ENCODE data around the gene NR3C2. TPM values are rescaled to one million over a fixed set of nuclear protein-coding genes. Genes with fewer than 3 reads are reported as not detected.

Gene NR3C2
- total RNA-seq, 1 experiment from 2014 or later, result 0.26 TPM

- H3K4me3 ChIP-seq (ENCODE audit: low read depth in 2 of 2, low read length in 2 of 2), result no peak overlapping the region
- in situ Hi-C loops (cut with HindIII; ENCODE audit: low pct_unique_long_range_greater_than_20kb, low sequenced_read_pairs), result no loop called here
- H3K4me1 ChIP-seq (ENCODE audit: control insufficient read depth, insufficient read depth, low read length), result no peaks in the 10 kb centered on the region
- no peak for ATAC-seq
- ChIA-PET CTCF (no interaction called here), POLR2A (no interaction called here)
- intact Hi-C loops (cut with micrococcal nuclease; ENCODE audit: unreplicated experiment), result no loop called here
- DNase-seq (ENCODE audit: low read depth, low spot score), result no peak
- no peaks in the 10 kb centered on the region for H3K36me3 ChIP-seq (ENCODE audit: control insufficient read depth, insufficient read depth, low read length)
- H3K9me3 ChIP-seq (ENCODE audit: control insufficient read depth, insufficient read depth, low read depth, low read length), result no peaks in the 10 kb centered on the region
- BruUV-seq (replicated peaks), result no TSS peak
- H3K27ac ChIP-seq (ENCODE audit: low read length), result no peak overlapping the region
- no peaks in the 10 kb centered on the region for H3K27me3 ChIP-seq (ENCODE audit: control insufficient read depth, insufficient read depth, low read length)
- no peak for TF ChIP-seq POLR2AphosphoS5 (IDR thresholded peaks at IDR 0.05; ENCODE audit: low read depth, low read length)
- no peak for TF ChIP-seq CTCF (IDR thresholded peaks at IDR 0.05)
These were observed 39.4 kb upstream of the NR3C2 start for GRCh38 chr4:148481636-148482035.

DNA sequence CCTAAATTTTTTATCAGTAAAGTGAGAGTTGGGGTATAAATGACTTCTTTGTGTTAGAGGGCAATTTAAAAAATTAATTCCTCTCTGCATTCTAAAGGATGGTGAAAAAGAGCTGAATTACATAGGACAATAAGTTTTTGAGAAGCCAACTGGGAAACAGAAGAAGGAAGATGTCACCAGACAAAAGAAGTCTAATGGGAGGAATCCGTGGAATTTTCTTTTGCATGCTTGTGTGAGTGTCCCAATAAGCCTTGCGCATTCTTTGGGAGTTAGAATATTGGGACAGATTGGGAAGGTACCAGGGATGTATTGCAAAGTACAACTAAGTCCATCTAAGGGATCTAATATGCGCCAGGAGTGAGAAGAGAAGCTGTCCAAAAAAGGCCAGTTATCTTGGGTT lies 35.1 kb upstream of the NR3C2 start:
- Histone ChIP-seq H3K27me3 (ENCODE audit: control insufficient read depth, insufficient read depth, low read length) (no peaks in the 10 kb centered on the region), H3K36me3 (ENCODE audit: control insufficient read depth, insufficient read depth, low read length) (no peaks in the 10 kb centered on the region), H3K4me3 (ENCODE audit: low read depth in 2 of 2, low read length in 2 of 2) (no peak overlapping the region), H3K9me3 (ENCODE audit: control insufficient read depth, insufficient read depth, low read depth, low read length) (no peaks in the 10 kb centered on the region), H3K27ac (ENCODE audit: low read length) (no peak overlapping the region), H3K4me1 (ENCODE audit: control insufficient read depth, insufficient read depth, low read length) (no peaks in the 10 kb centered on the region)
- in situ Hi-C loops (cut with HindIII; ENCODE audit: low pct_unique_long_range_greater_than_20kb, low sequenced_read_pairs), result no loop called here
- no peak for TF ChIP-seq CTCF (IDR thresholded peaks at IDR 0.05)
- TF ChIP-seq, protein P1, sequence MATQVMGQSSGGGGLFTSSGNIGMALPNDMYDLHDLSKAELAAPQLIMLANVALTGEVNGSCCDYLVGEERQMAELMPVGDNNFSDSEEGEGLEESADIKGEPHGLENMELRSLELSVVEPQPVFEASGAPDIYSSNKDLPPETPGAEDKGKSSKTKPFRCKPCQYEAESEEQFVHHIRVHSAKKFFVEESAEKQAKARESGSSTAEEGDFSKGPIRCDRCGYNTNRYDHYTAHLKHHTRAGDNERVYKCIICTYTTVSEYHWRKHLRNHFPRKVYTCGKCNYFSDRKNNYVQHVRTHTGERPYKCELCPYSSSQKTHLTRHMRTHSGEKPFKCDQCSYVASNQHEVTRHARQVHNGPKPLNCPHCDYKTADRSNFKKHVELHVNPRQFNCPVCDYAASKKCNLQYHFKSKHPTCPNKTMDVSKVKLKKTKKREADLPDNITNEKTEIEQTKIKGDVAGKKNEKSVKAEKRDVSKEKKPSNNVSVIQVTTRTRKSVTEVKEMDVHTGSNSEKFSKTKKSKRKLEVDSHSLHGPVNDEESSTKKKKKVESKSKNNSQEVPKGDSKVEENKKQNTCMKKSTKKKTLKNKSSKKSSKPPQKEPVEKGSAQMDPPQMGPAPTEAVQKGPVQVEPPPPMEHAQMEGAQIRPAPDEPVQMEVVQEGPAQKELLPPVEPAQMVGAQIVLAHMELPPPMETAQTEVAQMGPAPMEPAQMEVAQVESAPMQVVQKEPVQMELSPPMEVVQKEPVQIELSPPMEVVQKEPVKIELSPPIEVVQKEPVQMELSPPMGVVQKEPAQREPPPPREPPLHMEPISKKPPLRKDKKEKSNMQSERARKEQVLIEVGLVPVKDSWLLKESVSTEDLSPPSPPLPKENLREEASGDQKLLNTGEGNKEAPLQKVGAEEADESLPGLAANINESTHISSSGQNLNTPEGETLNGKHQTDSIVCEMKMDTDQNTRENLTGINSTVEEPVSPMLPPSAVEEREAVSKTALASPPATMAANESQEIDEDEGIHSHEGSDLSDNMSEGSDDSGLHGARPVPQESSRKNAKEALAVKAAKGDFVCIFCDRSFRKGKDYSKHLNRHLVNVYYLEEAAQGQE (IDR thresholded peaks at IDR 0.05; ENCODE audit: insufficient read depth in 1 of 2, low read depth in 2 of 2, low read length in 1 of 2), result no peak
- no peak for TF ChIP-seq POLR2AphosphoS5 (IDR thresholded peaks at IDR 0.05; ENCODE audit: low read depth, low read length)
- no peak for TF ChIP-seq SIN3A (IDR thresholded peaks at IDR 0.05; ENCODE audit: borderline replicate concordance, insufficient read depth, low read depth, low read length)
- no peak for TF ChIP-seq TCF7L2 (IDR thresholded peaks at IDR 0.05; ENCODE audit: low read depth, low read length)
- no TSS peak for BruUV-seq (replicated peaks)
- no peak for ATAC-seq
- CTCF ChIA-PET, result no interaction called here
- DNase-seq (ENCODE audit: low read depth, low spot score), result no peak
- POLR2A ChIA-PET, result no interaction called here
- intact Hi-C loops (cut with micrococcal nuclease; ENCODE audit: unreplicated experiment), result no loop called here

DNA sequence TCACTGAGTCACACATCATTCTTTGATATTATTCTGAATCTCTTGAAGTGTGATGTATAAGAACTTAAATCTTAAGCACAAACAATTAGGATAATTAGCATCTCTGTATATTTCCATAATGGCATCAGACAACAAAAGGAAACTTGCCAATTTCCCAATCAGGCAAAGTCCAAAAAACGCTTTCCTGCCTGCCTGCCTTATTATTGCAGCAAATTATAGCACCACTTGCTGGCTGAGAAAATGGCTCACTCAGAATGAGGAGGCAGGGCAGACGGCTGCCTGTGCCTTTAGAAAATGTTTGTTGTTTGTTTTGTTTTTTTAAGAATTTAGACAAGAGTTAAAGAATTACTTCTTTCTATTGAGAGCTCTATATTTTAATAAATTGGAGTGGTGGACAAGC lies 27.7 kb upstream of the NR3C2 start:
- no peak overlapping the region for H3K27ac ChIP-seq (ENCODE audit: low read length)
- ATAC-seq (no peak), DNase-seq (ENCODE audit: low read depth, low spot score) (no peak)
- no peaks in the 10 kb centered on the region for H3K36me3 ChIP-seq (ENCODE audit: control insufficient read depth, insufficient read depth, low read length)
- H3K27me3 ChIP-seq (ENCODE audit: control insufficient read depth, insufficient read depth, low read length), result no peaks in the 10 kb centered on the region
- no peak overlapping the region for H3K4me3 ChIP-seq (ENCODE audit: low read depth in 2 of 2, low read length in 2 of 2)
- H3K4me1 ChIP-seq (ENCODE audit: control insufficient read depth, insufficient read depth, low read length), result no peaks in the 10 kb centered on the region
- intact Hi-C loops (cut with micrococcal nuclease; ENCODE audit: unreplicated experiment) (no loop called here), in situ Hi-C loops (cut with HindIII; ENCODE audit: low pct_unique_long_range_greater_than_20kb, low sequenced_read_pairs) (no loop called here)
- TF ChIP-seq POLR2AphosphoS5 (IDR thresholded peaks at IDR 0.05; ENCODE audit: low read depth, low read length) (no peak), SIN3A (IDR thresholded peaks at IDR 0.05; ENCODE audit: borderline replicate concordance, insufficient read depth, low read depth, low read length) (no peak), CTCF (IDR thresholded peaks at IDR 0.05) (no peak), TCF7L2 (IDR thresholded peaks at IDR 0.05; ENCODE audit: low read depth, low read length) (no peak)
- H3K9me3 ChIP-seq (ENCODE audit: control insufficient read depth, insufficient read depth, low read depth, low read length), result no peaks in the 10 kb centered on the region
- ChIA-PET POLR2A (no interaction called here), CTCF (no interaction called here)
- no TSS peak for BruUV-seq (replicated peaks)

All from Panc1 (cell line).